Body of pancreas (tissue), 4 donors: ENCODE measurements around the gene HELZ.

Source experiments
- CTCF ChIP-seq, 7 experiments: fragments of 450-650 bp in 4 of 7; fragments of 200-600 bp in 3 of 7; sonication (generic) in 3 of 7; IDR thresholded peaks; one replicate each; pipeline ENCODE4 v1.5.1; 2016 to 2019; ENCODE audit warnings: antibody characterized with exemption in 7 of 7
- POLR2A ChIP-seq, 3 donors: fragments of 450-650 bp; IDR thresholded peaks; one replicate each; pipeline ENCODE4 v1.6.1; 2016; ENCODE audit warnings: antibody characterized with exemption in 3 of 3, mild to moderate bottlenecking in 2 of 3

- TF ChIP-seq CTCF (IDR thresholded peaks at IDR 0.05) (no peak), POLR2A (IDR thresholded peaks at IDR 0.05) (no peak)
These were observed 12.6 kb downstream of the HELZ start for GRCh38 chr17:67232441-67232840.
